Measurements from ENCODE around the gene ILRUN. TPM values are rescaled to one million over a fixed set of nuclear protein-coding genes. Genes with fewer than 3 reads are reported as not detected.
"Not testable (repeated sequence)": the region's sequence is repeated elsewhere in the genome, so short reads cannot be mapped to it uniquely, and the experiment has no call there.

ILRUN gene
- total RNA-seq, 1 donor from 2014 or later, result 56.3 TPM

DNA sequence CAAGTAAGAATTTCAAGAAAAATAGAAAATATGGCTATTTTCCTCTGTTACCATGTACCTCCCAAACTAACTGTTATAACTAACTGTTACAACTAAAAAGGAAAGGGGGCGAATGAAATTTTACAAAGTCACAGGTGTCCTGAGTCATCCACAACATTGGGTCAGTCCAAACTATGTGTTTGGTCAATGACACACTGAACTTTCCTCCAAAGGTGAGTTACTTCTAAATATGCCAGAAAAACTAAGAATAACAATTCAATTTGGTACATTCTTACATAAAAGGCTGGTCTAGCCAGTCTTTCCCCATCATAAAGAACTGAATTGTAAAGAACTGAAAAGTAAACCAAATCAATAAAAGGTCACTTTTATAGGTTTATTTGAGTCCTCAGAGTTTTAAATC lies 44.3 kb downstream of the ILRUN start:
- Mint-ChIP-seq H3K4me3 (ENCODE audit: low read depth) (no peak overlapping the region), H3K4me1 (ENCODE audit: low read depth) (peaks cover 15% of the 10 kb centered on the region), H3K9me3 (ENCODE audit: low read depth) (no peaks in the 10 kb centered on the region), H3K36me3 (ENCODE audit: insufficient read depth) (peaks cover 7% of the 10 kb centered on the region), H3K27me3 (no peaks in the 10 kb centered on the region), H3K27ac (no peak overlapping the region)
- TF ChIP-seq, protein P1, sequence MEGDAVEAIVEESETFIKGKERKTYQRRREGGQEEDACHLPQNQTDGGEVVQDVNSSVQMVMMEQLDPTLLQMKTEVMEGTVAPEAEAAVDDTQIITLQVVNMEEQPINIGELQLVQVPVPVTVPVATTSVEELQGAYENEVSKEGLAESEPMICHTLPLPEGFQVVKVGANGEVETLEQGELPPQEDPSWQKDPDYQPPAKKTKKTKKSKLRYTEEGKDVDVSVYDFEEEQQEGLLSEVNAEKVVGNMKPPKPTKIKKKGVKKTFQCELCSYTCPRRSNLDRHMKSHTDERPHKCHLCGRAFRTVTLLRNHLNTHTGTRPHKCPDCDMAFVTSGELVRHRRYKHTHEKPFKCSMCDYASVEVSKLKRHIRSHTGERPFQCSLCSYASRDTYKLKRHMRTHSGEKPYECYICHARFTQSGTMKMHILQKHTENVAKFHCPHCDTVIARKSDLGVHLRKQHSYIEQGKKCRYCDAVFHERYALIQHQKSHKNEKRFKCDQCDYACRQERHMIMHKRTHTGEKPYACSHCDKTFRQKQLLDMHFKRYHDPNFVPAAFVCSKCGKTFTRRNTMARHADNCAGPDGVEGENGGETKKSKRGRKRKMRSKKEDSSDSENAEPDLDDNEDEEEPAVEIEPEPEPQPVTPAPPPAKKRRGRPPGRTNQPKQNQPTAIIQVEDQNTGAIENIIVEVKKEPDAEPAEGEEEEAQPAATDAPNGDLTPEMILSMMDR (IDR thresholded peaks at IDR 0.05; ENCODE audit: unreplicated experiment), result no peak
- DNase-seq (ENCODE audit: low spot score, unreplicated experiment), result no peak

DNA sequence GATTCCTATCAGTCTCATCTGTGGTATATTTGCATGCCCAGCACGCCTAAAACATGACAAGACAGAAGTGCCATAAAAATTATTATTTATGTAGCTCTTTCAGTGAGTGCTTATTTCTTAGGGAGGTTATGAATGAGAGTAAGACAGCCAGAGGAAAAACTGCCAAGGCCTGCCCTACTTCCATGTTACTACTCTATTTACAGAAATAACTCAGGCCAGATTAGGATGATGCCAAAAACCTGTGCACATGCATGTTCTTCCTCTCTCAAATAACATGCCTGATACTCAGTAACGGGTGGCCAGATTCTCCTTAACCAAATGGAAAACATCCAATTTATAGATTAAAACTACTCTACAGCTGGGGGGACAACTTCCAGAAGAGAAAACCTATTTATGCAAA lies 45.7 kb downstream of the ILRUN start:
- no peaks in the 10 kb centered on the region for H3K27me3 Mint-ChIP-seq
- H3K4me1 Mint-ChIP-seq (ENCODE audit: low read depth), result peaks cover 4% of the 10 kb centered on the region
- H3K36me3 Mint-ChIP-seq (ENCODE audit: insufficient read depth), result peaks cover 9% of the 10 kb centered on the region
- no peak for DNase-seq (ENCODE audit: low spot score, unreplicated experiment)
- H3K4me3 Mint-ChIP-seq (ENCODE audit: low read depth), result no peak overlapping the region
- H3K27ac Mint-ChIP-seq, result no peak overlapping the region
- TF ChIP-seq, protein P1 (IDR thresholded peaks at IDR 0.05; ENCODE audit: unreplicated experiment), result no peak
- no peaks in the 10 kb centered on the region for H3K9me3 Mint-ChIP-seq (ENCODE audit: low read depth)

DNA sequence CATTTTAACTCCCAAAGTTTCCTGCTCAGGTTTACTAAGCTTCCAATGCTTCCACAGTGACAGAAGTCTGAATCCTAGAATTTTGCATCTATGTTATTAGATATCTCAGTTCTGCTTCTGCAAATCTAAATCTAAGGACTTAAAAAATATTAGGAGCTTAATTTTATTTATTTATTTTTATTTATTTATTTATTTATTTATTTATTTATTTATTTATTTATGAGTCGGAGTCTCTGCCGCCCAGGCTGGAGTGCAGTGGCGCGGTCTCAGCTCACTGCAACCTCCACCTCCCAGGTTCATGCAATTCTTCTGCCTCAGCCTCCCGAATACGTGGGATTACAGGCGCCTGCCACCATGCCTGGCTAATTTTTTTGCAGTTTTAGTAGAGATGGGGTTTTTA lies 46.3 kb downstream of the ILRUN start:
- not testable (repeated sequence) for H3K4me1 Mint-ChIP-seq (ENCODE audit: low read depth); H3K9me3 Mint-ChIP-seq (ENCODE audit: low read depth); DNase-seq (ENCODE audit: low spot score, unreplicated experiment); H3K27ac Mint-ChIP-seq; H3K27me3 Mint-ChIP-seq; H3K4me3 Mint-ChIP-seq (ENCODE audit: low read depth)
- H3K36me3 Mint-ChIP-seq (ENCODE audit: insufficient read depth), result peaks cover 13% of the 10 kb centered on the region

- DNase-seq (ENCODE audit: low spot score, unreplicated experiment), result no peak
- Mint-ChIP-seq H3K27me3 (no peaks in the 10 kb centered on the region), H3K36me3 (ENCODE audit: insufficient read depth) (peaks cover 13% of the 10 kb centered on the region), H3K4me1 (ENCODE audit: low read depth) (peaks cover 1% of the 10 kb centered on the region), H3K4me3 (ENCODE audit: low read depth) (no peak overlapping the region), H3K27ac (peak overlapping the region; percentile 45), H3K9me3 (ENCODE audit: low read depth) (no peaks in the 10 kb centered on the region)
- TF ChIP-seq, protein P1 (IDR thresholded peaks at IDR 0.05; ENCODE audit: unreplicated experiment), result no peak
Observed at GRCh38 chr6:34648806-34649205, 47.8 kb downstream of the ILRUN start.

Other genes with a start within 250 kb of the ILRUN start
- 0.72 and 0.89 TPM in 2 replicates for gene PACSIN1, start 230.7 kb downstream of the ILRUN start, total RNA-seq
- 0.62 and 0.65 TPM in 2 replicates for gene SPDEF, start 140.4 kb downstream of the ILRUN start, total RNA-seq
- gene SNRPC, start 60.7 kb upstream of the ILRUN start, total RNA-seq, result 119 and 122 TPM in 2 replicates
- 21.5 and 22.0 TPM in 2 replicates for gene BLTP3A, start 95.3 kb upstream of the ILRUN start, total RNA-seq
- gene TAF11, start 191.3 kb upstream of the ILRUN start, total RNA-seq, result 37.4 and 41.6 TPM in 2 replicates
- gene ANKS1A, start 192.5 kb upstream of the ILRUN start, total RNA-seq, result 36.4 and 39.3 TPM in 2 replicates

Data from progenitor cell of endocrine pancreas (in vitro differentiated cells).